ENCODE data around the gene SLK.

- TF ChIP-seq CTCF (IDR thresholded peaks at IDR 0.05) (no peak), POLR2A (IDR thresholded peaks at IDR 0.05) (no peak)
Observed at GRCh38 chr10:103960103-103960502, 6.8 kb upstream of the SLK start.
